ENCODE measurements around the gene GPR62. TPM values are rescaled to one million over a fixed set of nuclear protein-coding genes. Genes with fewer than 3 reads are reported as not detected.

The GPR62 gene
- total and polyA plus RNA-seq, 9 of the 15 experiments (the other 6 are each of a cell fraction or from before 2014, with no cell fraction given), result not detected

GRCh38 chr3:51908026-51908425, 47.2 kb upstream of the GPR62 start:
- Histone ChIP-seq H3K4me3 (no peak overlapping the region), H3K9me1 (ENCODE audit: control insufficient read depth, insufficient read depth, low read length) (no peaks in the 10 kb centered on the region), H3K4me1 (replicated peaks in 1 of 2; ENCODE audit: control insufficient read depth in 2 of 2, insufficient read depth in 2 of 2, low read length in 2 of 2) (no peaks in the 10 kb centered on the region), H3K79me2 (ENCODE audit: control insufficient read depth, insufficient read depth, low read length) (no peaks in the 10 kb centered on the region), H2AFZ (ENCODE audit: low read depth, low read length) (no peak overlapping the region), H3K27ac (ENCODE audit: extremely low read depth, low read depth, low read length) (no peak overlapping the region), H3K36me3 (ENCODE audit: control insufficient read depth, insufficient read depth, low read length) (no peaks in the 10 kb centered on the region), H3K9me3 (replicated peaks; ENCODE audit: control insufficient read depth, insufficient read depth, low read depth, low read length) (no peaks in the 10 kb centered on the region), H3K9ac (ENCODE audit: insufficient read depth in 1 of 2, low read depth in 2 of 2, low read length in 2 of 2) (no peak overlapping the region), H3K4me2 (ENCODE audit: insufficient read depth, low read length) (no peak overlapping the region), H4K20me1 (replicated peaks; ENCODE audit: control insufficient read depth, insufficient read depth, low read length) (no peaks in the 10 kb centered on the region), H3K27me3 (ENCODE audit: control insufficient read depth in 2 of 2, insufficient read depth in 2 of 2, low read length in 2 of 2) (no peaks in the 10 kb centered on the region; a peak in 1 of 5 replicates)
- 0% methylated on average over 2 of the region's 4 CpGs for WGBS (ENCODE audit: insufficient coverage, low coverage, missing lambda C conversion rate)
- DNase-seq (ENCODE audit: extremely low read depth in 1 of 4, low spot score in 3 of 4), result no peak
- in situ Hi-C loops (cut with MboI) (no loop called here), intact Hi-C loops (cut with micrococcal nuclease) (no loop called here)
- no peak for FAIRE-seq
- CTCF ChIA-PET (ENCODE audit: low intra/inter-chr PET ratio), result no interaction called here
- TF ChIP-seq ESRRB (CRISPR knock-in tag; IDR thresholded peaks at IDR 0.05; ENCODE audit: borderline replicate concordance), result no peak
- no TSS peak for BruUV-seq (replicated peaks)
- ATAC-seq, result no peak
- POLR2A ChIA-PET, result no interaction called here

GRCh38 chr3:51916418-51916817, 38.8 kb upstream of the GPR62 start:
- TF ChIP-seq ZNF24 (IDR thresholded peaks at IDR 0.05) (no peak), RB1 (IDR thresholded peaks at IDR 0.05; ENCODE audit: low read depth) (no peak), MAX (CRISPR knock-in tag; IDR thresholded peaks at IDR 0.05) (no peak), CHD1 (IDR thresholded peaks at IDR 0.05; ENCODE audit: low read length) (no peak), RBM39 (optimal IDR thresholded peaks at IDR 0.05; ENCODE audit: low read depth, low read length) (no peak), CAMTA2 (CRISPR knock-in tag; conservative IDR thresholded peaks at IDR 0.05) (no peak), NFYB (IDR thresholded peaks at IDR 0.05; ENCODE audit: extremely low read depth, insufficient read length) (no peak), RBM22 (IDR thresholded peaks at IDR 0.05; ENCODE audit: low read depth, low read length, poor library complexity, severe bottlenecking) (no peak), ZFP36 (IDR thresholded peaks at IDR 0.05; ENCODE audit: low read depth, low read length, partially characterized antibody) (no peak)
- DNase-seq (ENCODE audit: extremely low read depth in 1 of 4, low spot score in 3 of 4), result no peak
- in situ Hi-C loops (cut with MboI), result no loop called here
- H3K36me3 ChIP-seq (ENCODE audit: control insufficient read depth, insufficient read depth, low read length), result no peaks in the 10 kb centered on the region
- intact Hi-C loops (cut with micrococcal nuclease), result no loop called here
- no peak overlapping the region for H2AFZ ChIP-seq (ENCODE audit: low read depth, low read length)
- no peak for FAIRE-seq
- no peaks in the 10 kb centered on the region for H3K9me3 ChIP-seq (replicated peaks; ENCODE audit: control insufficient read depth, insufficient read depth, low read depth, low read length)
- H3K9ac ChIP-seq (ENCODE audit: insufficient read depth in 1 of 2, low read depth in 2 of 2, low read length in 2 of 2), result no peak overlapping the region
- H3K79me2 ChIP-seq (ENCODE audit: control insufficient read depth, insufficient read depth, low read length), result no peaks in the 10 kb centered on the region
- H4K20me1 ChIP-seq (replicated peaks; ENCODE audit: control insufficient read depth, insufficient read depth, low read length), result no peaks in the 10 kb centered on the region
- peaks cover 0 to 10% of the 10 kb centered on the region in 2 experiments; a peak in 3 of 5 replicates for H3K27me3 ChIP-seq (ENCODE audit: control insufficient read depth in 2 of 2, insufficient read depth in 2 of 2, low read length in 2 of 2)
- BruUV-seq (replicated peaks), result no TSS peak
- no peak overlapping the region for H3K27ac ChIP-seq (ENCODE audit: extremely low read depth, low read depth, low read length)
- WGBS (ENCODE audit: insufficient coverage, low coverage, missing lambda C conversion rate), result 0% methylated on average over 5 of the region's 5 CpGs
- ATAC-seq, result no peak
- no peaks in the 10 kb centered on the region for H3K9me1 ChIP-seq (ENCODE audit: control insufficient read depth, insufficient read depth, low read length)
- POLR2A ChIA-PET, result no interaction called here
- no peak overlapping the region for H3K4me3 ChIP-seq
- CTCF ChIA-PET (ENCODE audit: low intra/inter-chr PET ratio), result no interaction called here
- no peak overlapping the region for H3K4me2 ChIP-seq (ENCODE audit: insufficient read depth, low read length)
- H3K4me1 ChIP-seq (replicated peaks in 1 of 2; ENCODE audit: control insufficient read depth in 2 of 2, insufficient read depth in 2 of 2, low read length in 2 of 2), result no peaks in the 10 kb centered on the region

All from K562 (cell line).